Thymus (tissue), 11 donors: ENCODE results near the gene USP7. TPM values are rescaled to one million over a fixed set of nuclear protein-coding genes. Genes with fewer than 3 reads are reported as not detected.
A peak's percentile ranks its signal among the peaks of the same experiment; 100 is the strongest.

Experiments
- DNase-seq, 9 donors: peaks; one replicate each; pipeline ENCODE4 v3.0.0-alpha.2; 2013; ENCODE audit warnings: low spot score in 9 of 9, low read depth in 6 of 9, missing footprints in 1 of 9
- H3K27ac ChIP-seq, 2 donors: one replicate each; pipeline ENCODE4 v1.5.1; 2013; ENCODE audit warnings: control low read depth in 1 of 2, low read depth in 1 of 2, low read length in 1 of 2, mild to moderate bottlenecking in 1 of 2, moderate library complexity in 1 of 2
- H3K27me3 ChIP-seq, 2 donors: one replicate each; pipeline ENCODE4 v1.5.1; 2013; ENCODE audit warnings: low read length in 1 of 2; ENCODE audit not compliant: control insufficient read depth in 2 of 2, insufficient read depth in 1 of 2
- H3K36me3 ChIP-seq, 2 donors: one replicate each; pipeline ENCODE4 v1.5.1; 2013; ENCODE audit warnings: low read length in 1 of 2, mild to moderate bottlenecking in 1 of 2, moderate library complexity in 1 of 2; ENCODE audit not compliant: control insufficient read depth in 2 of 2, insufficient read depth in 2 of 2
- H3K4me1 ChIP-seq, 2 donors: one replicate each; pipeline ENCODE4 v1.5.1; 2013; ENCODE audit warnings: low read length in 2 of 2; ENCODE audit not compliant: control insufficient read depth in 2 of 2, insufficient read depth in 2 of 2
- H3K4me3 ChIP-seq, 2 donors: one replicate each; pipeline ENCODE4 v1.5.1; 2013; ENCODE audit warnings: low read length in 2 of 2, control low read depth in 1 of 2, mild to moderate bottlenecking in 1 of 2
- H3K9me3 ChIP-seq, 2 donors: one replicate each; pipeline ENCODE4 v1.5.1; 2013; ENCODE audit warnings: low read length in 1 of 2, mild to moderate bottlenecking in 1 of 2; ENCODE audit not compliant: control insufficient read depth in 2 of 2, insufficient read depth in 1 of 2
- WGBS: extraction: QIAGEN DNeasy Blood & Tissue Kit; methylation state at CpG from one replicate; pipeline ENCODE4 v1.1.7; 2013; 5-methylcytosine and 5-hydroxymethylcytosine counted together
- polyA plus RNA-seq: library from polyadenylated mRNA; stranded (reverse); fragments of 200-250 nt; gene quantifications from one replicate; pipeline ENCODE4 v1.2.3, GENCODE V29; 2013
- total RNA-seq: library from RNA; stranded (reverse); fragments of 120-200 nt; gene quantifications from one replicate; pipeline ENCODE4 v1.2.4, GENCODE V29; 2013
- donor health status: healthy.

Gene USP7
- total and polyA plus RNA-seq, 2 donors, result 58.3 to 75.1 TPM

DNA sequence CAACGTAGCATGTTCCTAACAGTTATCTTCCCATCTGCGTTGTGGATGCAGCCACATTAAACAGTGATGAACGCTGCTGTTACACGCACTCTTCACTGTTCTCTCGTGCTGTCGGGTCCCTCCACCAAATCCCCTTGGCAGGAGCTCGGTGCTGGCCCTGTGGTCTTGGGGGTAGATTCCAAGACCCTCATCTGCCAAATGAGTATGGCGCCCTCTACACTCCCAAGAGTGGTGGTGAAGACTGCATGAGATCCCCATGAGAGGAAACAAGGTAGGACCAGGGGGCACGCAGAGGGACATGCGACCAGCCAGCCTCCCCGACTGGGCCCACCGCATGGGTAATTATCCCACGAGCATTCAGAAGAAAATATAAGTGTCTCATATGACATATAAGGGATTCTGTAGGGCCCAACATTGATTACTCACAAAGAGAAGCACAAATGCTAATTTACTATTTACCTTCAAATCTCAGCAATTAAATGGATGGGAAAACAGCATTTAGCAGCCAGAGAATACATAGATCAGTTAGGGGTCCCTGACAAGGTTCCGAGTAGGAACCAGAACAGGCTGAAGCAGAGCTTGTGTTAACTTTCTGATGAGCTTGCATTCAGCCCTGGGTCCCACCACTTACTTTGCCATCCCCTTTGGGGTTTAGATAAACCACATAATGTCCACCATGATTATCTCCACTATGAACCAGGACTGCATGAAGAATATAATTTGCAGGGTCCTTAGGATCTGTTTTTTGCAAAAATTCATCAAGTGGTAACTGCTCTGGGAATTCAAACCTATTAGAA is 57.7 kb downstream of the USP7 start:
- no peak for DNase-seq
- no peaks in the 10 kb centered on the region for H3K4me1 ChIP-seq
- H3K9me3 ChIP-seq, result no peaks in the 10 kb centered on the region
- peaks cover 88 to 93% of the 10 kb centered on the region in 2 donors for H3K36me3 ChIP-seq
- H3K4me3 ChIP-seq, result no peak overlapping the region
- WGBS, result 95% methylated on average over 14 of the region's 14 CpGs
- no peak overlapping the region for H3K27ac ChIP-seq
- H3K27me3 ChIP-seq, result no peaks in the 10 kb centered on the region

GRCh38 chr16:8905168-8905762 is 58.4 kb downstream of the USP7 start:
- WGBS, result 89% methylated on average over 13 of the region's 13 CpGs
- Histone ChIP-seq H3K4me1 (no peaks in the 10 kb centered on the region), H3K27ac (no peak overlapping the region), H3K36me3 (peaks cover 84 to 92% of the 10 kb centered on the region in 2 donors), H3K4me3 (no peak overlapping the region), H3K27me3 (no peaks in the 10 kb centered on the region), H3K9me3 (no peaks in the 10 kb centered on the region)
- peak in 7 of 9 donors; percentile 17 to 62 (median 21) for DNase-seq

- Histone ChIP-seq H3K4me1 (no peaks in the 10 kb centered on the region), H3K27me3 (no peaks in the 10 kb centered on the region), H3K27ac (no peak overlapping the region), H3K9me3 (no peaks in the 10 kb centered on the region), H3K36me3 (peaks cover 82 to 93% of the 10 kb centered on the region in 2 donors), H3K4me3 (no peak overlapping the region)
- WGBS, result 98% methylated on average over 8 of the region's 8 CpGs
- DNase-seq, result no peak
These were observed 59.7 kb downstream of the USP7 start for GRCh38 chr16:8904018-8904430.

- H3K36me3 ChIP-seq, result peaks cover 81 to 92% of the 10 kb centered on the region in 2 donors
- H3K4me1 ChIP-seq, result no peaks in the 10 kb centered on the region
- H3K9me3 ChIP-seq, result no peaks in the 10 kb centered on the region
- H3K27ac ChIP-seq, result no peak overlapping the region
- no peaks in the 10 kb centered on the region for H3K27me3 ChIP-seq
- 98% methylated on average over 9 of the region's 9 CpGs for WGBS
- H3K4me3 ChIP-seq, result no peak overlapping the region
- DNase-seq, result no peak
These were observed 60.7 kb downstream of the USP7 start for GRCh38 chr16:8903004-8903403.

GRCh38 chr16:8901320-8901861 is 62.3 kb downstream of the USP7 start:
- no peak overlapping the region for H3K4me3 ChIP-seq
- H3K36me3 ChIP-seq, result peaks cover 86 to 92% of the 10 kb centered on the region in 2 donors
- no peaks in the 10 kb centered on the region for H3K27me3 ChIP-seq
- H3K4me1 ChIP-seq, result no peaks in the 10 kb centered on the region
- 94% methylated on average over 13 of the region's 13 CpGs for WGBS
- H3K27ac ChIP-seq, result no peak overlapping the region
- no peak for DNase-seq
- H3K9me3 ChIP-seq, result no peaks in the 10 kb centered on the region

DNA sequence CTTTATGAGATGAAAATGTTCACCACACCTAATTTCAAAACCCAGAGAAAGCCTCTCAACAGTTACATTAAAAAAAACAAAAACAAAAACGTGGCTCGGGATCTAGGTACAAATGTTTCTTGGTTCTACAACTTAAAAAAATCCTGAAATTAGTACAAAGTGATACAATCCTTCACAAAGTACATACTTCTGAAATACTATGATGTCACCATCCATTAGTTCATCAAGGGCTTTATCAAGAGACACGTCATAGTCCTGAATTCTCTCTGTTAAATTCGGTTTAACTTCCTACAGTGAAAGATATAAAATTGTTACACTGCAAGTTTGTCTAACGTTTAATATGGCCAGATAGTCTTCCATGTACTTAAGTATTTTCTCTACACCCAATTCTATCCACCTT is 63.4 kb downstream of the USP7 start:
- Histone ChIP-seq H3K4me3 (no peak overlapping the region), H3K9me3 (no peaks in the 10 kb centered on the region), H3K27ac (no peak overlapping the region), H3K4me1 (no peaks in the 10 kb centered on the region), H3K27me3 (no peaks in the 10 kb centered on the region), H3K36me3 (peaks cover 82 to 92% of the 10 kb centered on the region in 2 donors)
- no peak for DNase-seq
- WGBS, result 96% methylated on average over 5 of the region's 5 CpGs

- H3K27ac ChIP-seq, result no peak overlapping the region
- 96% methylated on average over 9 of the region's 9 CpGs for WGBS
- no peaks in the 10 kb centered on the region for H3K9me3 ChIP-seq
- peaks cover 82 to 92% of the 10 kb centered on the region in 2 donors for H3K36me3 ChIP-seq
- DNase-seq, result no peak
- no peak overlapping the region for H3K4me3 ChIP-seq
- H3K4me1 ChIP-seq, result no peaks in the 10 kb centered on the region
- H3K27me3 ChIP-seq, result no peaks in the 10 kb centered on the region
These were observed 63.9 kb downstream of the USP7 start for GRCh38 chr16:8899709-8900317.

- no peaks in the 10 kb centered on the region for H3K27me3 ChIP-seq
- 97% methylated on average over 3 of the region's 3 CpGs for WGBS
These were observed 64.9 kb downstream of the USP7 start for GRCh38 chr16:8898660-8899318.

More at GRCh38 chr16:8898660-8899318, 64.9 kb downstream of the USP7 start:
- no peaks in the 10 kb centered on the region for H3K4me1 ChIP-seq
- no peaks in the 10 kb centered on the region for H3K9me3 ChIP-seq
- no peak for DNase-seq
- no peak overlapping the region for H3K4me3 ChIP-seq
- no peak overlapping the region for H3K27ac ChIP-seq
- peaks cover 85 to 93% of the 10 kb centered on the region in 2 donors for H3K36me3 ChIP-seq
